PC-9 (cell line): ENCODE measurements around the gene KCNMB3. TPM values are rescaled to one million over a fixed set of nuclear protein-coding genes. Genes with fewer than 3 reads are reported as not detected.

Experiments used
- BruUV-seq: library from RNA; stranded (reverse); fragments of 400-500 nt; replicated peaks from 2 replicates; lab custom pipeline; 2021; lab: Mats Ljungman, UMichigan
- CTCF ChIA-PET: fragments of 300-600 bp; sonication (Branson Sonifier 250); formaldehyde crosslinking; loops from one replicate; lab custom pipeline; 2022; ENCODE audit warnings: antibody characterized with exemption; lab: Charles Lee
- POLR2A ChIA-PET: fragments of 300-600 bp; sonication (Branson Sonifier 250); formaldehyde crosslinking; loops from one replicate; lab custom pipeline; 2022; ENCODE audit warnings: antibody characterized with exemption; ENCODE audit not compliant: unreplicated experiment; lab: Charles Lee
- DNase-seq, 2 experiments: peaks; one replicate each; pipeline versions ENCODE4 v3.0.0 to v3.0.0-alpha.2; 2015 to 2022; ENCODE audit warnings: mixed read lengths in 1 of 2
- H2AFZ ChIP-seq: fragments of 200-600 bp; sonication (generic); 2 replicates; pipeline ENCODE4 v1.8.1; 2017; ENCODE audit warnings: antibody characterized with exemption
- H3F3A ChIP-seq: fragments of 200-600 bp; sonication (generic); 2 replicates; pipeline ENCODE4 v1.8.1; 2017; ENCODE audit warnings: antibody characterized with exemption, mild to moderate bottlenecking, low read depth; ENCODE audit not compliant: insufficient read depth
- H3K27ac ChIP-seq: fragments of 200-600 bp; sonication (generic); 2 replicates; pipeline ENCODE4 v1.6.1; 2016; ENCODE audit warnings: mixed run types
- H3K27me3 ChIP-seq: fragments of 200-600 bp; sonication (generic); 2 replicates; pipeline ENCODE4 v1.6.1; 2016; ENCODE audit warnings: low read depth, mixed run types; ENCODE audit not compliant: insufficient read depth
- H3K36me3 ChIP-seq: fragments of 200-600 bp; sonication (generic); 2 replicates; pipeline ENCODE4 v1.6.1; 2016; ENCODE audit warnings: low read depth, mixed run types
- H3K4me1 ChIP-seq: fragments of 200-600 bp; sonication (generic); replicated peaks from 2 replicates; pipeline ENCODE4 v1.6.1; 2016; ENCODE audit warnings: mixed run types; ENCODE audit not compliant: insufficient read depth
- H3K4me2 ChIP-seq: fragments of 200-600 bp; sonication (generic); 2 replicates; pipeline ENCODE4 v1.6.1; 2017; ENCODE audit warnings: mixed run types
- H3K4me3 ChIP-seq: fragments of 200-600 bp; sonication (generic); 2 replicates; pipeline ENCODE4 v1.6.1; 2016; ENCODE audit warnings: mixed run types
- H3K79me2 ChIP-seq: fragments of 200-600 bp; sonication (generic); 2 replicates; pipeline ENCODE4 v1.6.1; 2017; ENCODE audit warnings: low read depth, mixed run types
- H3K9me2 ChIP-seq: fragments of 200-600 bp; sonication (generic); 2 replicates; pipeline ENCODE4 v1.8.1; 2017; ENCODE audit warnings: mild to moderate bottlenecking; ENCODE audit not compliant: insufficient read depth
- H3K9me3 ChIP-seq: fragments of 200-600 bp; sonication (generic); 2 replicates; pipeline ENCODE4 v1.8.1; 2016; ENCODE audit warnings: low read depth; ENCODE audit not compliant: insufficient read depth
- H4K20me1 ChIP-seq: fragments of 200-600 bp; sonication (generic); 2 replicates; pipeline ENCODE4 v1.8.1; 2017; ENCODE audit not compliant: insufficient read depth
- CTCF ChIP-seq: fragments of 200-600 bp; sonication (generic); conservative IDR thresholded peaks from 2 replicates; pipeline ENCODE4 v1.6.1; 2017; ENCODE audit warnings: mixed run types, antibody characterized with exemption, mild to moderate bottlenecking, moderate library complexity
- EZH2 ChIP-seq: fragments of 200-600 bp; sonication (generic); IDR thresholded peaks from 2 replicates; pipeline ENCODE4 v1.8.0; 2017; ENCODE audit warnings: antibody characterized with exemption, low read depth
- intact Hi-C: fragments of 100-400 bp; cut with micrococcal nuclease; formaldehyde crosslinking; loops from one replicate; pipeline ENCODE4 v1.10.0; 2022; ENCODE audit not compliant: unreplicated experiment
- total RNA-seq: library from RNA; stranded (reverse); gene quantifications from 2 replicates; pipeline ENCODE4 v1.2.3, GENCODE V29; 2021

The KCNMB3 gene
- total RNA-seq, 1 experiment from 2014 or later = 8.9 TPM

- no peaks in the 10 kb centered on the region for H3K27me3 ChIP-seq
- H3F3A ChIP-seq = no peaks in the 10 kb centered on the region
- no peak overlapping the region for H2AFZ ChIP-seq
- peaks cover under 1% of the 10 kb centered on the region for H3K4me1 ChIP-seq
- H3K4me3 ChIP-seq = no peak overlapping the region
- intact Hi-C loops = no loop called here
- no peaks in the 10 kb centered on the region for H3K9me2 ChIP-seq
- H3K4me2 ChIP-seq = no peak overlapping the region
- H4K20me1 ChIP-seq = no peaks in the 10 kb centered on the region
- no peak for DNase-seq
- no peak overlapping the region for H3K27ac ChIP-seq
- ChIA-PET CTCF (no interaction called here), POLR2A (no interaction called here)
- no peaks in the 10 kb centered on the region for H3K79me2 ChIP-seq
- no peaks in the 10 kb centered on the region for H3K36me3 ChIP-seq
- BruUV-seq = no TSS peak
- H3K9me3 ChIP-seq = no peaks in the 10 kb centered on the region
- TF ChIP-seq CTCF (no peak), EZH2 (no peak)
Measured at GRCh38 chr3:179265875-179266274, 15.0 kb upstream of the KCNMB3 start.

GRCh38 chr3:179265092-179265491 is 14.2 kb upstream of the KCNMB3 start:
- peaks cover 6% of the 10 kb centered on the region; the same call in 1 of the 2 replicates for H3K9me3 ChIP-seq
- TF ChIP-seq EZH2 (no peak), CTCF (no peak)
- no peak overlapping the region for H3K4me2 ChIP-seq
- H4K20me1 ChIP-seq = no peaks in the 10 kb centered on the region
- no peaks in the 10 kb centered on the region for H3K79me2 ChIP-seq
- H3K27ac ChIP-seq = no peak overlapping the region
- POLR2A ChIA-PET = no interaction called here
- CTCF ChIA-PET = no interaction called here
- DNase-seq = no peak
- no peaks in the 10 kb centered on the region for H3K36me3 ChIP-seq
- H3K4me3 ChIP-seq = no peak overlapping the region
- no TSS peak for BruUV-seq
- intact Hi-C loops = no loop called here
- H3K27me3 ChIP-seq = no peaks in the 10 kb centered on the region
- no peak overlapping the region for H2AFZ ChIP-seq
- peaks cover 5% of the 10 kb centered on the region for H3K4me1 ChIP-seq
- H3F3A ChIP-seq = no peaks in the 10 kb centered on the region
- no peaks in the 10 kb centered on the region for H3K9me2 ChIP-seq

GRCh38 chr3:179264449-179264848 is 13.5 kb upstream of the KCNMB3 start:
- Histone ChIP-seq H3K27ac (no peak overlapping the region), H3K4me1 (peaks cover 5% of the 10 kb centered on the region), H3K79me2 (no peaks in the 10 kb centered on the region), H3K4me3 (no peak overlapping the region), H2AFZ (no peak overlapping the region), H3K9me3 (peaks cover 11% of the 10 kb centered on the region; the same call in 1 of the 2 replicates), H3K9me2 (no peaks in the 10 kb centered on the region), H3K36me3 (no peaks in the 10 kb centered on the region), H3K4me2 (no peak overlapping the region), H3K27me3 (no peaks in the 10 kb centered on the region), H4K20me1 (no peaks in the 10 kb centered on the region), H3F3A (no peaks in the 10 kb centered on the region)
- TF ChIP-seq CTCF = no peak
- TF ChIP-seq EZH2 = no peak
- ChIA-PET CTCF (no interaction called here), POLR2A (no interaction called here)
- no TSS peak for BruUV-seq
- no peak for DNase-seq
- intact Hi-C loops = no loop called here
